Activated CD8-positive, alpha-beta memory T cell treated with anti-CD3 and anti-CD28 coated beads for 4 hours (primary cell): ENCODE measurements around the gene TBX4.
"Not testable (repeated sequence)": the region's sequence is repeated elsewhere in the genome, so short reads cannot be mapped to it uniquely, and the experiment has no call there.

Experiments
- DNase-seq, 2 donors: peaks; one replicate each; pipeline ENCODE4 v3.0.0-alpha.2; 2020; ENCODE audit warnings: low read depth in 2 of 2

TBX4 gene

GRCh38 chr17:61498042-61498994 is 46.1 kb downstream of the TBX4 start:
- no peak for DNase-seq

- no peak for DNase-seq
Observed at GRCh38 chr17:61499632-61500031, 47.4 kb downstream of the TBX4 start.

GRCh38 chr17:61500287-61500686 is 48.1 kb downstream of the TBX4 start:
- no peak for DNase-seq

- DNase-seq: no peak
Observed at GRCh38 chr17:61502292-61502691, 50.1 kb downstream of the TBX4 start.

- no peak for DNase-seq
Observed at GRCh38 chr17:61503961-61504360, 51.7 kb downstream of the TBX4 start.

GRCh38 chr17:61504697-61505096 is 52.5 kb downstream of the TBX4 start:
- DNase-seq: no peak

GRCh38 chr17:61505846-61506627 is 53.8 kb downstream of the TBX4 start:
- no peak for DNase-seq

- DNase-seq: no peak
Observed at GRCh38 chr17:61507383-61508066, 55.3 kb downstream of the TBX4 start.

GRCh38 chr17:61508912-61509311 is 56.7 kb downstream of the TBX4 start:
- DNase-seq: no peak

GRCh38 chr17:61509454-61509853 is 57.2 kb downstream of the TBX4 start:
- not testable (repeated sequence) for DNase-seq

GRCh38 chr17:61510237-61510636 is 58.0 kb downstream of the TBX4 start:
- DNase-seq: no peak

- DNase-seq: no peak
Observed at GRCh38 chr17:61510991-61511390, 58.8 kb downstream of the TBX4 start.

- DNase-seq: no peak
Observed at GRCh38 chr17:61511480-61512182, 59.4 kb downstream of the TBX4 start.

GRCh38 chr17:61514491-61514890 is 62.3 kb downstream of the TBX4 start:
- no peak for DNase-seq

- no peak for DNase-seq
Observed at GRCh38 chr17:61517265-61517664, 65.0 kb downstream of the TBX4 start.

- DNase-seq: no peak
Observed at GRCh38 chr17:61517843-61518606, 65.8 kb downstream of the TBX4 start.

GRCh38 chr17:61519139-61519538 is 66.9 kb downstream of the TBX4 start:
- DNase-seq: no peak

GRCh38 chr17:61519754-61520440 is 67.7 kb downstream of the TBX4 start:
- DNase-seq: no peak

GRCh38 chr17:61520897-61521296 is 68.7 kb downstream of the TBX4 start:
- no peak for DNase-seq

- no peak for DNase-seq
Observed at GRCh38 chr17:61522088-61522487, 69.9 kb downstream of the TBX4 start.
